Body of pancreas (tissue), 4 donors: ENCODE data around the gene SLC10A7. TPM values are rescaled to one million over a fixed set of nuclear protein-coding genes. Genes with fewer than 3 reads are reported as not detected.

Source experiments
- ATAC-seq: fragments of 150-250 bp; one replicate; pipeline ENCODE4 v1.9.1; 2016
- DNase-seq, 4 donors: peaks; one replicate each; pipeline ENCODE4 v3.0.0-alpha.2; 2019
- H3K27ac ChIP-seq, 4 donors: fragments of 200-600 bp; sonication (generic); 1 replicate in 3 of 4; 2 replicates in 1 of 4; pipeline versions ENCODE4 v1.5.1 to v1.6.1; 2016 to 2019; ENCODE audit warnings: mild to moderate bottlenecking in 1 of 4, mixed read lengths in 1 of 4, moderate library complexity in 1 of 4
- H3K27me3 ChIP-seq, 2 donors: fragments of 200-600 bp; sonication (generic); one replicate each; pipeline ENCODE4 v1.6.0; 2016; ENCODE audit warnings: mild to moderate bottlenecking in 1 of 2
- H3K36me3 ChIP-seq, 2 donors: fragments of 200-600 bp; sonication (generic); replicated peaks in 1 of 2; 2 replicates each; pipeline ENCODE4 v1.5.1; 2016; ENCODE audit warnings: low read depth in 2 of 2; ENCODE audit not compliant: insufficient read depth in 1 of 2
- H3K4me1 ChIP-seq: fragments of 200-600 bp; sonication (generic); one replicate; pipeline ENCODE4 v1.6.0; 2016
- H3K4me3 ChIP-seq, 2 donors: fragments of 200-600 bp; sonication (generic); 1 replicate in 1 of 2; 2 replicates in 1 of 2; pipeline ENCODE4 v1.5.1; 2016 to 2019
- H3K9me3 ChIP-seq, 3 donors: fragments of 200-600 bp; sonication (generic); 1 replicate in 2 of 3; 2 replicates in 1 of 3; pipeline ENCODE4 v1.5.1; 2016
- CTCF ChIP-seq, 7 experiments: fragments of 450-650 bp in 4 of 7; fragments of 200-600 bp in 3 of 7; sonication (generic) in 3 of 7; IDR thresholded peaks; one replicate each; pipeline ENCODE4 v1.5.1; 2016 to 2019; ENCODE audit warnings: antibody characterized with exemption in 7 of 7
- POLR2A ChIP-seq, 3 donors: fragments of 450-650 bp; IDR thresholded peaks; one replicate each; pipeline ENCODE4 v1.6.1; 2016; ENCODE audit warnings: antibody characterized with exemption in 3 of 3, mild to moderate bottlenecking in 2 of 3
- WGBS, 2 donors: methylation state at CpG; one replicate each; pipeline ENCODE4 v1.1.5; 2017; 5-methylcytosine and 5-hydroxymethylcytosine counted together
- intact Hi-C: fragments of 100-400 bp; cut with DNase I; formaldehyde crosslinking; loops from one replicate; pipeline ENCODE4 v1.15.1; 2023
- total RNA-seq, 2 donors: library from RNA; depleted of rRNA; stranded (reverse); fragments of >200 nt; gene quantifications; one replicate each; pipeline ENCODE4 v1.1.0, GENCODE V29; 2016

SLC10A7 gene
- total RNA-seq, 2 donors from 2014 or later = 10.4 to 13.5 TPM

GRCh38 chr4:146255463-146255862 lies 266.3 kb downstream of the SLC10A7 start:
- H3K9me3 ChIP-seq = no peaks in the 10 kb centered on the region
- no peak overlapping the region for H3K4me3 ChIP-seq
- DNase-seq = no peak
- WGBS, 2 donors = 88 to 91% methylated on average over 1 of the region's 1 CpG
- no peaks in the 10 kb centered on the region for H3K4me1 ChIP-seq
- H3K27me3 ChIP-seq = no peaks in the 10 kb centered on the region
- intact Hi-C loops = no loop called here
- TF ChIP-seq POLR2A (IDR thresholded peaks at IDR 0.05) (no peak), CTCF (IDR thresholded peaks at IDR 0.05) (no peak)
- H3K36me3 ChIP-seq = no peaks in the 10 kb centered on the region
- H3K27ac ChIP-seq = no peak overlapping the region
- ATAC-seq = no peak

- DNase-seq = no peak
- WGBS, 2 donors = 52 to 56% methylated on average over 5 of the region's 5 CpGs
- TF ChIP-seq POLR2A (IDR thresholded peaks at IDR 0.05) (no peak), CTCF (IDR thresholded peaks at IDR 0.05) (no peak)
- no peak for ATAC-seq
- no peaks in the 10 kb centered on the region for H3K4me1 ChIP-seq
- intact Hi-C loops = no loop called here
- no peak overlapping the region for H3K4me3 ChIP-seq
- no peaks in the 10 kb centered on the region for H3K9me3 ChIP-seq
- H3K27me3 ChIP-seq = no peaks in the 10 kb centered on the region
- H3K27ac ChIP-seq = no peak overlapping the region
- no peaks in the 10 kb centered on the region for H3K36me3 ChIP-seq
Observed at GRCh38 chr4:146252969-146253611, 268.6 kb downstream of the SLC10A7 start.

GRCh38 chr4:146247356-146247755 lies 274.4 kb downstream of the SLC10A7 start:
- 42 to 45% methylated on average over 2 of the region's 2 CpGs for WGBS, 2 donors
- ATAC-seq = no peak
- Histone ChIP-seq H3K4me3 (no peak overlapping the region), H3K9me3 (no peaks in the 10 kb centered on the region), H3K4me1 (peaks cover 11% of the 10 kb centered on the region), H3K36me3 (no peaks in the 10 kb centered on the region), H3K27me3 (no peaks in the 10 kb centered on the region), H3K27ac (no peak overlapping the region)
- intact Hi-C loops = no loop called here
- TF ChIP-seq CTCF (IDR thresholded peaks at IDR 0.05) (no peak), POLR2A (IDR thresholded peaks at IDR 0.05) (no peak)
- DNase-seq = no peak

- 55 to 60% methylated on average over 6 of the region's 6 CpGs for WGBS, 2 donors
- ATAC-seq (no peak), DNase-seq (no peak)
- Histone ChIP-seq H3K36me3 (no peaks in the 10 kb centered on the region), H3K27ac (no peak overlapping the region), H3K4me3 (no peak overlapping the region), H3K4me1 (peaks cover 20% of the 10 kb centered on the region), H3K27me3 (no peaks in the 10 kb centered on the region), H3K9me3 (no peaks in the 10 kb centered on the region)
- TF ChIP-seq CTCF (IDR thresholded peaks at IDR 0.05) = no peak
- no peak for TF ChIP-seq POLR2A (IDR thresholded peaks at IDR 0.05)
- intact Hi-C loops = no loop called here
Observed at GRCh38 chr4:146246381-146246780, 275.4 kb downstream of the SLC10A7 start.

GRCh38 chr4:146245850-146246249 lies 275.9 kb downstream of the SLC10A7 start:
- ATAC-seq (no peak), DNase-seq (no peak)
- no peaks in the 10 kb centered on the region for H3K9me3 ChIP-seq
- TF ChIP-seq POLR2A (IDR thresholded peaks at IDR 0.05) (no peak), CTCF (IDR thresholded peaks at IDR 0.05) (no peak)
- intact Hi-C loops = no loop called here
- H3K27ac ChIP-seq = no peak overlapping the region
- WGBS, 2 donors = 12 to 17% methylated on average over 4 of the region's 4 CpGs
- no peaks in the 10 kb centered on the region for H3K36me3 ChIP-seq
- no peaks in the 10 kb centered on the region for H3K27me3 ChIP-seq
- peaks cover 20% of the 10 kb centered on the region for H3K4me1 ChIP-seq
- no peak overlapping the region for H3K4me3 ChIP-seq
